HG03095 (cell line): ENCODE measurements around the gene HMCN1.
"Not testable (repeated sequence)": the region's sequence is repeated elsewhere in the genome, so short reads cannot be mapped to it uniquely, and the experiment has no call there.

Experiments used
- ATAC-seq: cut with Tn5 transposase; IDR thresholded peaks from one replicate; pipeline ENCODE4 v1.9.1; 2021; ENCODE audit warnings: moderate library complexity; ENCODE audit not compliant: unreplicated experiment

Gene HMCN1

DNA sequence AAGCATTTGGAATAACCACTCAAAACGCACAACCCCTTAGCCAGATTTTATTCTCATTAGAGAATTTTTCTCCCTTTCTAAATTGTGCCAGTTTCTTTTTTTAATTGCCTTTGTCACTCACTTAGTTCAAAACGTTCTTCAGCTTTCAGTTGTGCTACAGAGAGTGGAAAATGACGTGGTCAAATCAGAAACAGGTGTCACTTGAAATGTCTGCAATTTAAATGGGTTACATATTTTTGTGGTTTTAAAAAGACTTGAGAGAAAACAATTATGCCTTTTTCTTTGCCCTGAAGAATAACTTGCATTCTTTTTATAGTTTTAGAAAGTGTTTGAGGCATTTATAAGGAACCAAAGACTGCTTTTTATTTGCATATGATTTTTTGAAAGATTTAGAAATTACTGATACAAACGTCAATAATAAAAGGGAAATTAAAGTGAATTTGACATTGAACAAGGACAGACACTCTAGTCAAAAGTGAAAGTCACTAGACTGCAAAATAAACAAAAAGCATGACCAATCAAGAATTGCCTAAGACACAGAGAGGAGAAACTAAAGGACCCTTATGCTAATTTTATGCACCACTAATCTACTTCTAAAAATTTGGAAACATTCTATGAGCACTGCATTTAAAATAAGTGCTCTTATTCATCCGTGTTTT lies 449.9 kb downstream of the HMCN1 start:
- peak; percentile 58 for ATAC-seq

DNA sequence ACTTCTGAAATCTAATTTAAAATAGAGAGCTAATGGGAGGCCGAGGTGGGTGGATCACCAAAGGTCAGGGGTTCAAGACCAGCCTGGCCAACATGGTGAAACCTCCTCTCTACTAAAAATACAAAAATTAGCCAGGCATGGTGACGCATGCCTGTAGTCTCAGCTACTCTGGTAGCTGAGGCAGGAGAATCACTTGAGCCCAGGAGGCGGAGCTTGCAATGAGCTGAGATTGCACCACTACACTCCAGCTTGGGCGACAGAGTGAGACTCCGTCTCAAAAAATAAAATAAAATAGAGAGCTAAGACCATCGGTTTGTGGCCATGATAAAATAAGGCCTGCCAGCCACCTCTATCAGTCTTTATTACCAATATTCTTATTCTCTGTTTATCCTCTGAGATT lies 452.1 kb downstream of the HMCN1 start:
- ATAC-seq: not testable (repeated sequence)

DNA sequence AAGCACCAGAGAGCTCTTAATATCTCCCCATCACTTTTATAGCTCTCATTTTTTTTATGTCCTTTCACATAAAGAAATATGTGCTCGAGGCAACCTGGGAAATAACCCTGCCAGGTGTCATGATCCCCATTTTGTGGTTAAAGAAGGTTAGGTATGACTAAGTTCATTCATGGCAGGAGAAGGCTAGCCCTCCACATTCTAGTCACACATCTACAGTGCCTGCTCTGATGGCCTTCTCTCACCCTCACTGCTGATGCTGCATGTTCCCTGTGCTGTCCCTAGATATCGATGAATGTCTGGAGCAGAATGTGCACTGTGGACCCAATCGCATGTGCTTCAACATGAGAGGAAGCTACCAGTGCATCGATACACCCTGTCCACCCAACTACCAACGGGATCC lies 453.4 kb downstream of the HMCN1 start:
- ATAC-seq: peak; percentile 52

DNA sequence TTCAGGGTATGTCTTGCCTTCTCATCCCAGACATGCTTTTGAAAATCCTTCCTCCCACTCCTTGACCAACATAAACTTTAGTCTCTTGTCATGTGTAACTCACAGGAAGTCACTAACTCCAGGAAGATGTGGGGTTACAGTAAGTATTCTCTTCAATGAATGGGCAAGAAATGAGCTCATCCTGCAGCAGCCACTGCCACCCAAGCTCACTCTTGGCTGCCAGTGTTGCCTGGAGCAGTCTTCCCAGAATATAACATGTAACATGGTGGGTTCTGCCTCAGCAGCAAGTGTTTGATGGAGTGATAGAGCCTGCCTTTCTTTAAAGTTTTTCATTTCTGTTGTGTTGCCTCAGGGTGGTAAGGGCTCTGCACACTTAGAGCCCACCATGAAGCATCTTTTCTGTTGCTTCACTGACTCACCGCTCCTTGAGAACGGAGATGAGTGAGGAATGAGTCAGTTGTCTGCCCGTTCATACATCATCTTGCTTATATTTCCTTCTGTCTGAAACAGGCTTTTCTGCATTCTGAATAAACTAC lies 453.9 kb downstream of the HMCN1 start:
- ATAC-seq: no peak

DNA sequence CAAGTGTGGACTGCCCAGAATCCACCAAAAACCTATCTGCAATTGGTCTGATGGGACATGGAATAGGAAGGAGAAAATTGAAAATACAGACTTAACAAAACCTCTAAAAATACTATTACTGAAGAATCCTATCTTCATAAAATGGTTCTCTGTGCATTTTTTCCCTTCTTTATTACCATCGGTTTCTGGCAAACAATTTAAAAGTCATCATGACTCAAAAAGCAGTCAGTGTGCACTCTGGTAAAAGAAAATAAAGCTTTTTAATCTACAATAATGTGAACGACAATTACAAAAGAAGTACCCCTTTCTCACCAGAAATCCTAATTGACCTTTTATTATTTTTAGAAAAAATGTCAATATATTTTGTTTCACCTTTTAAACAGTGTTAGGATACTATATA lies 454.5 kb downstream of the HMCN1 start:
- no peak for ATAC-seq

DNA sequence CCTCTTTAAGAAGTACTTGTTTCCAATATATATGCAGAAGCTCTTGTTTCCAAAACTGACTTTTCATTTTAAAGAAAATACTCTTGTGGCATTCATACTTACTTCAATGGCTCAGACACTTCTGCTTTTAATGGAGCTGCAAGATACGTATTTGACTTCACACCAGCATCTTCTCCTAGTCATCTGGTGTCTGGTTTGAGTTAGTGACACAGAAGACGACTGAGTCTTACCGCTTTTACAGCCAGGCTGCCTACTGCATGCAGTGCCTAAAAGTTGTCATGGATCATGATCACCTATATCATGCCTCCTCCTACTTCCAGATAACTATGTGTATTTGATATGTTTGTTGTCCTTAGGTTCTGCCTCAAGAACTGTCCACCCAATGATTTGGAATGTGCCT lies 455.0 kb downstream of the HMCN1 start:
- no peak for ATAC-seq

DNA sequence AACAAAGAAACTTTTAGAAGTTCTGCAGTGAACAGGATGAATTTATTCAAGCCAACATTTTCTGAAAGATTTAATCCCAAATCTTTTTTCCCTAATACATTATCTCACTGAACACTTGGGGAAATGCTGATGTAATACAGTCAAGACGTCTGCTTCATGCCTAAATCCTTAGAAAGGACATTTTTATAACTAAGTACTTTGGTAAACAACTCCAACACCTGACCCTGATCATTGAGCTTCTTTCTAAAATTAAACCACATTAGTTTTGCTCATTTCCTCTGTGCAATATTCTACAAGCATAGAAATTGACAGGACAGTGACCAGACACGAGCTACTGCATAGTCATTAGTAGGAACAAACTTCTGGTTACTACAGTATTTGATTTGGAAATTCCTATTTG lies 457.3 kb downstream of the HMCN1 start:
- ATAC-seq: no peak

DNA sequence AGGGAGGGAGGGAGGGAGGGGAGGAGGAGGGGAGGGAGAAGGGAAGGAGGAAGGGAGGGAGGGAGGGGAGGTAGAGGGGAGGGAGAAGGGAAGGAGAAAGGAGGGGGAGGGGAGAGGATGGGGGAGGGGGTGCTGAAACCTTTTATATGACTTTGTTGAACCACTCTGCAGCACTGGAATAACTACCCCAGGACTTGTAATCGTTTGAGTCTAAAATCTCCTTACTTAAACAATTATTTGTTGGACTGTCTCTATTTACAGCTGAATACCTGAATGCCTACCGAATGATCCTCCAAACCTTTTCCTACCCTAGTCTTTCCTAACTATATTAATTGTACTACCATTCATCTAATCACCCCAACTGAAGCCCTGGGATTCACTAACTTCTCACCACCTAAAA lies 459.0 kb downstream of the HMCN1 start:
- ATAC-seq: no peak

DNA sequence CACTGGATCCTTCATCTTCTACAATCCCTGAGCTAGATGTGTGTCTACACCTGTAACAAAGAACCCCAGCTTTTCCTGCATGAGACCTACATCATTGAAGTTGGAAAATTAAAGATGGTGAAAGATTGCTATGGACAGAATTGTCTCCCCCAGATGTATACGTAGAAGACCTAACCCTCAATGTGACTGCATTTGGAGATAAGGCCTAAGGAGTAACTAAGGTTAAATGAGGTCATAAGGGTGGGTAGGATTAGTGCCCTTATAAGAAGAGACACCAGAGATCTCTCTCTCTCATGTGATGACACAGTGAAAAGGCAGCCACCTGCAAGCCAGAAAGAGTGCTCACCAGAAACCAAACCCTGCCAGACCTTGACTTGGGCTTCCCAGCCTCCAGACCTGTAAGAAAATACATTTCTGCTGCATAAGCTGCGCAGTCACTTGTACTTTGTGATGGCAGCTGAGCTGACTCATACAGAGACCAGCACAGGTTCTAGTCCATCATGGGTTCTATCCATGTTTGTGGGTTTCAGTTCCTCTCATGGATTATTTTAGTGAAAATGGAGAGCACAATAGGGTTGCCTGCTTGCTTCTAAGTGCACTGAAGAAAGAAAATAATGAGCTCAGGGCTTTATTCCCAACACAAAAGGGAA lies 460.0 kb downstream of the HMCN1 start:
- peak; percentile 67 for ATAC-seq

DNA sequence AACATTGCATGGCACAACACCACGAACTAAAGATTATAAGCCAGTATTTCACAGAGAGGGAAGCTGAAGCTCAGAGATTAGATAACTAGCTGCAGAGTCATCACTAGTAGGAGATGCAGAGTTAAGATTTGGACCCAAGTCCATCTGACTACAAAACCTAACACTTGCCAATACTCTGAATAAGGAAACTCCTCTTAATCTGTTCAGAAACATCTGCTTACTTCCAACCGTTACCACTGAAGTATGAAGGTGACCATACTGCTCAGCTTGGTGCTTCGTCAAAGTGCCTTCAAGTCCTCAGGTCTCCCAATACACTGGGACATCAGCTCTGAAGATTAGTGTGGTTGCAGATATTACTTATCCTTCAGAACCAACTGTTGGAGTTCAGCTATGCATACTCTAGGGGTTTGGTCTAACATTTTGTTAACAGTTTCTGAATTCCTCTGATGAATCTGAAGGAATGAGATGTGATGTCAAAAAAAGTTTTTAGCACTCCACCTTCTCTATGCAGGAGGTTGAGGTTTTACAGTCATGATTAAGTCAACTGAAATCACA lies 461.3 kb downstream of the HMCN1 start:
- no peak for ATAC-seq

DNA sequence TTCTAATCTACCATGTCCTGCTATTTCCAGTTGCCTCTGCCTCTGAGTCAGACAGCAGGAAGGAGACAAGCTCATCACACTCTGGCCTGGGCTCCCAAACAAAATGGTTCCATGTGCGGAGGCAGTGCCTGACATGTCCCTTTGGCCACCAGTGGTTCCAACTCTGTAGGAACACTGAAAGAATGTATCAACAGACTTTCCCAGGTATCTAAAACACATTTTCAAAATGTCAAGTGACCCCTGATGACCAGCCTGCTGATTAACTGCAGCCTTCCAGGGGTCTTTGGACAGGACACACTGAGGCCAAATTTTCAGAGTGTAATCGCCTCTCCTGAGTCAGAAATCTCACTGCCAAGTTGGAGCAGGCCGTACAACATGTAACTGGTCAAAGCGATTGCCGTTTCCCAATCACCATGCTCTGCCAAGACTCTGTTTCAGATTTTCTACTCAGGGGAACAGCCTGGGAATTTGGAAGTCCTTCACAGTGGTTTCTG lies 468.1 kb downstream of the HMCN1 start:
- ATAC-seq: no peak

DNA sequence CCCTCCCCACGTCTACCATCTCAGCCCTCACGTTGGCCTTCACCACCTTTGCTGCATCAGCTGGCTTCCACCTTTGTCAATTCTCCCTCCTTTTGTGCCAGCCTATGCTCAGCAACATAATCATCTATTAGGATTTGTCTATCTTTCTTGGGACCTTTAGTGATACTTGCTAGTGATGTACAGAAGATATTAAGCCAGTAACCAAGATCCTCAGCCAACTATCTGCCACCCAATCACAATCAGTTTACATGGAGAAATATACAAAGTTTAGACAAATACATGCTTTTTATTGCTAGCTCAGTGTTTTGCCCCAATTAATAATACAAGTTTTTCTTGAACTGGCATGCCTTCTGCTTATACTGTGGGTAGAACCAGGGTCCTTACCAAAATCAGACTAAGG lies 468.6 kb downstream of the HMCN1 start:
- ATAC-seq: no peak

DNA sequence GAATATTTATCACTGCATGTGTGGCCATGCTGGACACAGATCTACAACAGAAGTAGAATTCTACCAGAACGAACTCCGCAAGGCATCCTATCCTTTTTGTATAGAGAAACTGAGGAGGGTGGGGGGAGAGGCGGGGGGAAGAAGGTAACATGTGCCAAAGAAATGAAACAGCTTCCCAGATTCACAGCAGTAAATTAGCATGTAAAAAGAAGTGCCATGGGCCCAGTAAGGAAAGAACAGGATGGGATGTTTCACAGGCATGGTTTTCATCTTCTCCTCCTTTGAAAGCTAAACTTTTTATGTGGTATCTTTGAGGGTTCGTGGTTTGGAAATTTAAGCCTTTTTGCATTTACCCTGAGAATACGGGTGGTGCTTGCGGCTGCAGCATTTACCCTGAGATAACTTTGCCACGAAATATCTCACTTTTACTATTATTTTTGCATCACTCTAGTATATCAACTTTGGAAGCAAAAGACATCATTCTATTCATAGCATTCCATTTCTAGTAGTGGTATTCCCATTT lies 471.9 kb downstream of the HMCN1 start:
- no peak for ATAC-seq

DNA sequence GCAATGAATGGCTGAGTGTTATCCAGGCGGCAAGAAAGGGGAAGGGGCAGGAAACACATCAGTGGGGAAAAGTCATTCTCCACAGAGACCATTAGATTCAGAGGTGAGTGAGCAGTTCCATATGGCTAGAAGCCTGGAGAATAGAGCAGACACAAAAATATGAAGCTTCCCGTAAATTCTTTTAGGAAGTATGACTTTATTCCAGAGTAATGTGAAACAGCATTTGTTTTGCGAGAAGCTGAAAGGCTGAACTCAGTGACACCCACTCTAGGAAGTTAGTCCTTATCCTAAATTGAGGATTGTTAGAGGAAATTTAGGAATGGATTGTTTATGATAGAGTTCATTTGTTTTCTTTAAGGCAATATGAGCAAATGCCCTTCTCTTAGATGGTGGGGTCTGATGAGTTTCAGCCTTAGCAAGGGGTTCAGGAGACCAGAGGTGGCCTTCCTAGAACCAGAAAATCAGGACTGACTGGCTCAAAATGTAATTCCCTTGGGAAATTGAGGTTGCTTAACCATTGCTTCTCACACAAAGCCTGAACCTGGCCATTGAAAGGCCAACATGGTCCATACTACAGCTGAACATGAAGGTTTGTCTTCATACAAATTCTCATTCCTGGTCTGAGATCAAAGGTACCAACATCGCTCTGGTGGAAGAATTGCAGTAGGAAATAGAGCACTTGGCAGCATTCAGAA lies 473.3 kb downstream of the HMCN1 start:
- no peak for ATAC-seq

DNA sequence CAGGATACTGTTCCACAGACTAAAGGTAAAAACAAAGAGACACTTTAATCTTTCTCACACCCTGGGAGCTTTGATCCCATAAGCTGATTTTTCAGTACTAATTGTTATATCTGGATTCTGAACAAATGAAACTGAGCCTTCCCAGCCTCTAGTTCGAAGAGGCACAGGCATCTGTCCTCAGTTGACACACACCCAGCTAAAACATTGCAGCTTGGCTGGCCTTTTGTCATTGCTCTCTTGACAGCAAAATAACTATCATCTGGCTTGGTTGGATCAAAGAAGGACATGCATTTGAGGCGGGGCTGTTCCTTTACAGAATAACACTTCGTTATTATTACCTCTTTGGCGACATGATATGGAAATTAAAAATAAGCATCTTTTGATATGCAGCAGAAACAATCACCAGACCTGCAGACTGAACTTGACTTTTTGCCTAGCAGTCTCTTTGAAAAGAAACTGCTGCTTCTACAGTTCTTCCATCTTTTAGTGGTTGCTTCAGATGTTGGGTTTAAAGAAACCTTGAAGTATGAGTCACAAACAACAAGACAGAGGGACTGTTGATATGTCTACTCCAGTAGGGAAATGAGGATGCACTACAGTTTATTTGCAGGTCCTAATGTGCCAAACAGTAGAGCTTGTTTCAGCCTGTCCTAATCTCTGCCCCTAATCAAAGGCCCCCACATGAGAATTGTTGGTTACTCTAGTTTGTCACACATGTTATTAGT lies 474.4 kb downstream of the HMCN1 start:
- no peak for ATAC-seq

DNA sequence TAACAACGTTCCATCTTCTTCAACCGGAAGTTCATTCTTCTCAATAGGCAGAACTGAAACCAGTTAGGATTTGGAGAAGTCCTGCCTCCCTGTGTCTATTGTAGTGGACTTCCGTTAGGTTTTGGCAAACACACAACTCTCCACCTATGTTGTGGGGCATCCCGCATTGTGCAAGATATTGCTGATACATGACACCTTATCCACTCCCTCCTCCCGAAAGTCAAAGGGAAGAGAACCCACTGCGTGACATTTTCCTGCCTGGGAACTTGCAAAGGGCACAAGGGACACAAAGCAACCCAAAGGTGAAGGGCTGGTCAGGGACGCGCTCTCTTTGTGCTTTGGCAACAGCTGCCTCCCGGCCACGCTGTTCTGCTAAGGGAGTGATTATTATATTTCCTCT lies 476.1 kb downstream of the HMCN1 start:
- ATAC-seq: no peak

DNA sequence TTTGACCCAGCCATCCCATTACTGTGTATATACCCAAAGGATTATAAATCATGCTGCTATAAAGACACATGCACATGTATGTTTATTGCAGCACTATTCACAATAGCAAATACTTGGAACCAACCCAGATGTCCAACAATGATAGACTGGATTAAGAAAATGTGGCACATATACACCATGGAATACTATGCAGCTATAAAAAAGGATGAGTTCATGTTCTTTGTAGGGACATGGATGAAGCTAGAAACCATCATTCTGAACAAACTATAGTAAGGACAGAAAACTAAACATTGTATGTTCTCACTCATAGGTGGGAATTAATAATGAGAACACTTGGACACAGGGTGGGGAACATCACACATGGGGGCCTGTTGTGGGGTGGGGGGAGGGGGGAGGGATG lies 477.4 kb downstream of the HMCN1 start:
- not testable (repeated sequence) for ATAC-seq

DNA sequence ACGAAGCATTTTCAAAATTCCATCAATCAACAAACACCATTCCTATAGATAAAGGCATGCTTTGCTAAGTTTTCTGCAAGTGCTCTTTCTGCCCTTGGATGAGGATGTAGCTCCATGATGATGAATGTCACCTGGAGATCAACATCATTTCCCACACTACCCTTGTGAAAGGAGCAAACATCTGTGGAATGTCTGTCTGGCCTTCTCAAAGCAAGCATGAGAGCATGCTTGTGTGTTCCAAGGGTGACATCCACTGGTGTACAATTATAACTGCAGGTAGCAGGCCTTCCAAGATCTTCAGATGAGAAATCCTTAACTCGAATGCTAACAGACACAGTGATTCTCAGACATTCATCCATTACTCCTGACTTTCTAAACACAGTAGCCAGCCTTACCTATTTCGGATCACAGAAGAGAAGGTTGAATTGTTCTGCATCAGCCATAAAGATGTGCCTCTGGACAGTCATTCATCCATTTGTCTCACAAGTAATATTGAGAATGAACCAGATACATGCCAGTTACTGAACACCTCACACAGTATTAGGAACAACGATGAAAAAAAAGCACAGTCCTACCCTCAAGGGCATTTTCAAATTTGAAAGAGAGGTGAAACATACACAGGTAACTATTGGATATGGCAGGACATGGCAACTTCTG lies 478.5 kb downstream of the HMCN1 start:
- ATAC-seq: peak; percentile 91

DNA sequence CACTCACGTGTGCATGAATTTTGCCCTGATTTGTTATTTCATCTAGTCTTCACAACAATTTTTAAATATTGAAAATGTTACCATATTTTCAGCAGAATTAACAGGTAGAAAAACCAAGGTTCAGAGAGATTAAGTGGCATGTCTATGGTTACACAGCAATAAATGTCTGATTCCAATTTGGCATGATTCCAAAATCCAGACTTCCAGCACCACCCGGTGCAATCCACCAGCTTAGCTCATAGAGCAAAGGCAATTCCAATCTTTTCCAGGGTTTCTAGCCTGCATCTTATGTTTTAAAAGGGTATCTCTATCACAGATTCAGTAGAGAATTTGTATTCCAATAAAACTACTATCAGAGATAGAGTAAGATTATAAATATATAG lies 479.0 kb downstream of the HMCN1 start:
- no peak for ATAC-seq

DNA sequence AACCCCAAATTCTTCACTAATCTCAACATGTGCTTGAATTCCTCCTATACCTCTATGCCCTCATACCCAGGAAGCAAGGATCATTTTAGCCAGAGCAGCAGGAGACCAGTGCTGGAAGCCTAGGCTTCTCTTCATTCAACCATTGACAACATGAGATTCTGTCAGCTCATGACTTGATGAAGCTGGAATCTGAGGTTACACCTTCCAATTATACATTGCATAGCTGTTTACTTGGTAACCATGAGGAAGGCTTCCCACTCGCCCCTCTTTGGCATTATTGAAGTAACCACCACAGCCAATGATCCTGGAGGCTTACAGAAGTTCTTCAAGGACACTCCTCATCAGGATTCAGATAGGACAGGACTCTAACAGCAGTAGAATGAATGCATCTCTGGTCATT lies 480.6 kb downstream of the HMCN1 start:
- no peak for ATAC-seq
